Amniotic stem cell (primary cell): Measurements from ENCODE around the gene DOC2B.
"Not testable (repeated sequence)": the region's sequence is repeated elsewhere in the genome, so short reads cannot be mapped to it uniquely, and the experiment has no call there.

ENCODE experiments used
- DNase-seq: peaks from one replicate; lab custom pipeline; 2025; lab: John Stamatoyannopoulos, UW

The DOC2B gene

GRCh38 chr17:210402-210801, 29.0 kb upstream of the DOC2B start:
- DNase-seq = no peak

- DNase-seq = no peak
These were observed 27.0 kb upstream of the DOC2B start for GRCh38 chr17:208429-208828.

GRCh38 chr17:207775-208174, 26.3 kb upstream of the DOC2B start:
- DNase-seq = no peak

GRCh38 chr17:206941-207560, 25.6 kb upstream of the DOC2B start:
- DNase-seq = no peak

- not testable (repeated sequence) for DNase-seq
These were observed 25.0 kb upstream of the DOC2B start for GRCh38 chr17:206484-206883.

- no peak for DNase-seq
These were observed 24.4 kb upstream of the DOC2B start for GRCh38 chr17:205817-206216.

GRCh38 chr17:205148-205669, 23.8 kb upstream of the DOC2B start:
- DNase-seq = no peak

GRCh38 chr17:204427-205147, 23.1 kb upstream of the DOC2B start:
- no peak for DNase-seq

- no peak for DNase-seq
These were observed 21.1 kb upstream of the DOC2B start for GRCh38 chr17:202501-202951.

GRCh38 chr17:201736-202135, 20.3 kb upstream of the DOC2B start:
- not testable (repeated sequence) for DNase-seq

GRCh38 chr17:201257-201656, 19.8 kb upstream of the DOC2B start:
- DNase-seq = not testable (repeated sequence)

GRCh38 chr17:200586-200985, 19.1 kb upstream of the DOC2B start:
- no peak for DNase-seq

- no peak for DNase-seq
These were observed 18.5 kb upstream of the DOC2B start for GRCh38 chr17:199806-200545.

- DNase-seq = no peak
These were observed 17.7 kb upstream of the DOC2B start for GRCh38 chr17:199191-199604.

GRCh38 chr17:198225-198624, 16.8 kb upstream of the DOC2B start:
- DNase-seq = not testable (repeated sequence)

- DNase-seq = no peak
These were observed 15.9 kb upstream of the DOC2B start for GRCh38 chr17:197352-197751.

GRCh38 chr17:194828-195602, 13.6 kb upstream of the DOC2B start:
- DNase-seq = no peak

- DNase-seq = no peak
These were observed 12.7 kb upstream of the DOC2B start for GRCh38 chr17:193841-194806.

- no peak for DNase-seq
These were observed 12.0 kb upstream of the DOC2B start for GRCh38 chr17:193426-193810.

- DNase-seq = no peak
These were observed 11.4 kb upstream of the DOC2B start for GRCh38 chr17:192666-193425.
